ENCODE measurements around the gene MND1. TPM values are rescaled to one million over a fixed set of nuclear protein-coding genes. Genes with fewer than 3 reads are reported as not detected.
"Not testable (repeated sequence)": the region's sequence is repeated elsewhere in the genome, so short reads cannot be mapped to it uniquely, and the experiment has no call there.

MND1 gene
- total RNA-seq, 2 experiments from 2014 or later, result 0.42 TPM; not detected in 1

DNA sequence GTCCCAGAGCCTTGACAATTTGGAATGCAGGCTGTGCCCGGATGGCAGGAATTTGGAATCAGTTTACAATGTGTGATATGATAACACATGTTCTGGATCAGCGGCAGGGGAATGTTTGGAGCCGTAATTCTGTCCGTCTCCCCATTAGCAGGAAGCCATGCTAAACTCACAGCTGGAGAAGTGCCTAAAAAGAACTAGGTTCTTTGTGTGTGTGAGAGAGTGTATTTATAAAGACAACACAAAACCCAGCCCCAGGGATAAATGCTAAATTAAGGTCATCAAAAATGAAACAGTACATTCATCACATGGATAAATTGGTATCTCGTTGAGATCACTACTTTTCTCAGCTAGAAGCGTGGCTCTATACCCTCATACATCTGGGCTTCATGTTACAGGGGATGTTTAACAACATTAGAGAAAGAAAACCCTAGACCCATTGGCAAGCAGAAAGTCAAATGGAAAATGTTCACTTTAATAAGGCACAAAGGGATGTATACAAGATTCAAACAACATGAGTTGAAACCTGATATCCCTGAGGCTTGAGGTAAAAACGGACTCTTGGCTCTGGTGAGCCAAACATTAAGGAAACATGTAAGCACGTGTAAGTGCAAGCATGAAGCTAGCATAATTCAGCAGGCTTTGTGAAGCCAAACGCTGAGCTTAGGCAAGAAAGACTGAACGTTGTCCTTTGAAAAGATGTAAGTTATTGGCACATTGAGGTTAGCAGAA, 103.7 kb downstream of the MND1 start:
- ChIA-PET CTCF (interaction anchor here (1.9 to 2.5 kb wide), 2 partner anchors 15 to 19 kb away, joined by 5 to 16 read pairs; partner anchors contain the start of gene TMEM131L), POLR2A (interaction anchor here (0.8 to 4.6 kb wide), 3 partner anchors 18 to 125 kb away, joined by 4 to 34 read pairs (median 5); partner anchors contain the start of gene TMEM131L)
- Mint-ChIP-seq H3K27me3 (no peaks in the 10 kb centered on the region), H3K36me3 (ENCODE audit: low read depth) (no peaks in the 10 kb centered on the region), H3K27ac (peak overlapping the region; percentile 3), H3K4me1 (ENCODE audit: low read depth) (peaks cover 35% of the 10 kb centered on the region), H3K9me3 (no peaks in the 10 kb centered on the region), H3K4me3 (no peak overlapping the region)
- H3K4me3 ChIP-seq (ENCODE audit: low read length), result no peak overlapping the region
- H3K4me1 ChIP-seq (ENCODE audit: insufficient read depth, low read length), result peaks cover 13% of the 10 kb centered on the region
- H3K27me3 ChIP-seq (ENCODE audit: control insufficient read depth in 1 of 2, insufficient read depth in 2 of 2, low read length in 2 of 2), result no peaks in the 10 kb centered on the region
- TF ChIP-seq, protein P1, sequence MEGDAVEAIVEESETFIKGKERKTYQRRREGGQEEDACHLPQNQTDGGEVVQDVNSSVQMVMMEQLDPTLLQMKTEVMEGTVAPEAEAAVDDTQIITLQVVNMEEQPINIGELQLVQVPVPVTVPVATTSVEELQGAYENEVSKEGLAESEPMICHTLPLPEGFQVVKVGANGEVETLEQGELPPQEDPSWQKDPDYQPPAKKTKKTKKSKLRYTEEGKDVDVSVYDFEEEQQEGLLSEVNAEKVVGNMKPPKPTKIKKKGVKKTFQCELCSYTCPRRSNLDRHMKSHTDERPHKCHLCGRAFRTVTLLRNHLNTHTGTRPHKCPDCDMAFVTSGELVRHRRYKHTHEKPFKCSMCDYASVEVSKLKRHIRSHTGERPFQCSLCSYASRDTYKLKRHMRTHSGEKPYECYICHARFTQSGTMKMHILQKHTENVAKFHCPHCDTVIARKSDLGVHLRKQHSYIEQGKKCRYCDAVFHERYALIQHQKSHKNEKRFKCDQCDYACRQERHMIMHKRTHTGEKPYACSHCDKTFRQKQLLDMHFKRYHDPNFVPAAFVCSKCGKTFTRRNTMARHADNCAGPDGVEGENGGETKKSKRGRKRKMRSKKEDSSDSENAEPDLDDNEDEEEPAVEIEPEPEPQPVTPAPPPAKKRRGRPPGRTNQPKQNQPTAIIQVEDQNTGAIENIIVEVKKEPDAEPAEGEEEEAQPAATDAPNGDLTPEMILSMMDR (IDR thresholded peaks at IDR 0.05), result no peak
- no peaks in the 10 kb centered on the region for H3K36me3 ChIP-seq (ENCODE audit: insufficient read depth, low read length)
- H3K27ac ChIP-seq (ENCODE audit: low read depth in 1 of 2, low read length in 2 of 2), result no peak overlapping the region
- ATAC-seq (ENCODE audit: poor library complexity) (no peak), DNase-seq (no peak)
- no peaks in the 10 kb centered on the region for H3K9me3 ChIP-seq (ENCODE audit: control insufficient read depth in 1 of 2, insufficient read depth in 1 of 2, low read length in 2 of 2)
- intact Hi-C loops (cut with DNase I, micrococcal nuclease), result no loop called here

DNA sequence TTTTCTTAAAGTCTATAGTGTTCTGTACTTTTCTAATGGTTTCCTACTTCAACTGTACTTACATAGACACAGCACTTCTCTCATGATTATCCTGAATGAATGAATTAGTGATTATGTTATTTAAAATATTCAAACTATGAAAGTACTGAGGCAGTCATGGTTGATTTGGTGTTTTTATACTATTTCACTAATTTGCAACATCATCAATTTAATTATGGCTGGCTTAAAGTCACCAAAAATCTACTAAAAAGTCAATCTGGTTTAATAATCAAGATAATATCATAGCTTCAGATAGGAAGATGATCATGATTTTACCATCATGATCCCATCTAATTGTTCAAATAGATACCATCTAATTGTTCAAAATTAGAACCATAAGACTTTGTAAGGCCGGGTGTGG, 104.8 kb downstream of the MND1 start:
- H3K4me3 ChIP-seq (ENCODE audit: low read length), result no peak overlapping the region
- Mint-ChIP-seq H3K27ac (peak overlapping the region; percentile 21), H3K36me3 (ENCODE audit: low read depth) (no peaks in the 10 kb centered on the region), H3K9me3 (no peaks in the 10 kb centered on the region), H3K4me3 (no peak overlapping the region), H3K27me3 (no peaks in the 10 kb centered on the region), H3K4me1 (ENCODE audit: low read depth) (peaks cover 36% of the 10 kb centered on the region)
- DNase-seq, result no peak
- H3K27ac ChIP-seq (ENCODE audit: low read depth in 1 of 2, low read length in 2 of 2), result peak overlapping the region in 1 of 2 donors; percentile 13
- TF ChIP-seq, protein P1 (IDR thresholded peaks at IDR 0.05), result no peak
- intact Hi-C loops (cut with DNase I, micrococcal nuclease), result no loop called here
- H3K9me3 ChIP-seq (ENCODE audit: control insufficient read depth in 1 of 2, insufficient read depth in 1 of 2, low read length in 2 of 2), result no peaks in the 10 kb centered on the region
- peaks cover 13% of the 10 kb centered on the region for H3K4me1 ChIP-seq (ENCODE audit: insufficient read depth, low read length)
- H3K36me3 ChIP-seq (ENCODE audit: insufficient read depth, low read length), result no peaks in the 10 kb centered on the region
- ChIA-PET POLR2A (interaction anchor here (1.1 to 4.6 kb wide), 2 partner anchors 17 to 39 kb away, joined by 3 to 34 read pairs; partner anchors contain the start of gene TMEM131L), CTCF (interaction anchor here (0.7 kb wide), 1 partner anchor 989 kb away, joined by 3 read pairs; no protein-coding TSS in a partner anchor)
- ATAC-seq (ENCODE audit: poor library complexity), result no peak
- no peaks in the 10 kb centered on the region for H3K27me3 ChIP-seq (ENCODE audit: control insufficient read depth in 1 of 2, insufficient read depth in 2 of 2, low read length in 2 of 2)

DNA sequence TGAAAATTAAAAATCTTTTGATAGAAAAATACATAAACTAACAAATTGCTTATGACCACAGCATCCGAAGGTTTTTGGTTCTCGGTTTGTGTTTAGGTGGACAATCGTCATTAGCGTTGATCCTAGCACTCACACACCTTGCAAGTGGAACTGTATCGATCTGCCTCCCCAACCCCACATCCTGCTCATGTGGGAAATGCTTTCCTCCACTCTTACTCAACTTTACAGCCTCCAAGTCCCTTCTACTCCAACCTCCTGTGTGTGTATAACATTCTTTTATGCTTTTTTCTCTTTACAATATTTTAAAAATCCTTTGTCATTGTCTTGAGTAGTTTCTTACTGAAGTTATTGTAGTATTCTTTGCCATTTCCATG, 106.0 kb downstream of the MND1 start:
- Histone ChIP-seq H3K4me1 (ENCODE audit: insufficient read depth, low read length) (peaks cover 13% of the 10 kb centered on the region), H3K27ac (ENCODE audit: low read depth in 1 of 2, low read length in 2 of 2) (peak overlapping the region in 1 of 2 donors; percentile 63), H3K4me3 (ENCODE audit: low read length) (no peak overlapping the region), H3K9me3 (ENCODE audit: control insufficient read depth in 1 of 2, insufficient read depth in 1 of 2, low read length in 2 of 2) (no peaks in the 10 kb centered on the region), H3K27me3 (ENCODE audit: control insufficient read depth in 1 of 2, insufficient read depth in 2 of 2, low read length in 2 of 2) (no peaks in the 10 kb centered on the region), H3K36me3 (ENCODE audit: insufficient read depth, low read length) (no peaks in the 10 kb centered on the region)
- Mint-ChIP-seq H3K4me1 (ENCODE audit: low read depth) (peaks cover 36% of the 10 kb centered on the region), H3K27me3 (no peaks in the 10 kb centered on the region), H3K9me3 (no peaks in the 10 kb centered on the region), H3K36me3 (ENCODE audit: low read depth) (no peaks in the 10 kb centered on the region), H3K4me3 (peak overlapping the region; percentile 4), H3K27ac (peak overlapping the region; percentile 68)
- DNase-seq (peak in 2 of 14 experiments; percentile 38 to 41), ATAC-seq (ENCODE audit: poor library complexity) (peak; percentile 67)
- CTCF ChIA-PET, result no interaction called here
- TF ChIP-seq, protein P1 (IDR thresholded peaks at IDR 0.05), result no peak
- POLR2A ChIA-PET, result interaction anchor here (1.0 to 4.6 kb wide), 2 partner anchors 16 to 95 kb away, joined by 3 to 34 read pairs; partner anchors contain the start of gene TMEM131L
- intact Hi-C loops (cut with DNase I, micrococcal nuclease), result no loop called here

DNA sequence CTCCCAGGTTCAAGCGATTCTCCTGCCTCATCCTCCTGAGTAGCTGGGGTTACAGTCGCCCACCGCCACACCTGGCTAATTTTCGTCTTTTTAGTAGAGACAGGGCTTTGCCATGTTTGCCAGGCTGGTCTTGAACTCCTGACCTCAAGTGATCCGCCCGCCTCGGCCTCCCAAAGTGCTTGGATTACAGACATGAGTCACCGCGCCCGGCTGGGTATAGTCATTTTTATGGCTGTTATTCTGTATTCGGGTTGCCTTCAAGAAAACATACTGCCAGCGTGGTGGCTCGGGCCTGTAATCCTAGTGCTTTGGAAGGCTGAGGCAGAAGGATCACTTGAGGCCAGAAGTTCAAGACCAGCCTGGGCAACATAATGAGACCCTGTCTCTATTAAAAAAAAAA, 106.7 kb downstream of the MND1 start:
- H3K4me3 Mint-ChIP-seq; H3K36me3 Mint-ChIP-seq (ENCODE audit: low read depth); H3K27me3 ChIP-seq (ENCODE audit: control insufficient read depth in 1 of 2, insufficient read depth in 2 of 2, low read length in 2 of 2); intact Hi-C loops (cut with DNase I, micrococcal nuclease); H3K9me3 Mint-ChIP-seq; H3K27me3 Mint-ChIP-seq; H3K27ac ChIP-seq (ENCODE audit: low read depth in 1 of 2, low read length in 2 of 2); H3K36me3 ChIP-seq (ENCODE audit: insufficient read depth, low read length); ATAC-seq (ENCODE audit: poor library complexity); H3K27ac Mint-ChIP-seq; H3K4me3 ChIP-seq (ENCODE audit: low read length); DNase-seq; H3K9me3 ChIP-seq (ENCODE audit: control insufficient read depth in 1 of 2, insufficient read depth in 1 of 2, low read length in 2 of 2): not testable (repeated sequence)
- H3K4me1 ChIP-seq (ENCODE audit: insufficient read depth, low read length), result peaks cover 13% of the 10 kb centered on the region
- peaks cover 36% of the 10 kb centered on the region for H3K4me1 Mint-ChIP-seq (ENCODE audit: low read depth)
- ChIA-PET CTCF (interaction anchor here (1.6 kb wide), 1 partner anchor 80 kb away, joined by 3 read pairs; no protein-coding TSS in a partner anchor), POLR2A (interaction anchor here (4.6 kb wide), 1 partner anchor 15 kb away, joined by 34 read pairs; the partner anchor contains the start of gene TMEM131L)

Measured in CD4-positive, alpha-beta T cell (primary cell).